SK-N-DZ (cell line): ENCODE results near the gene FOXG1. TPM values are rescaled to one million over a fixed set of nuclear protein-coding genes. Genes with fewer than 3 reads are reported as not detected.
A peak's percentile ranks its signal among the peaks of the same experiment; 100 is the strongest.

Experiments
- DNase-seq: peaks from one replicate; pipeline ENCODE4 v3.0.0-alpha.2; 2015; ENCODE audit warnings: low spot score
- polyA plus RNA-seq, 2 experiments: library from polyadenylated mRNA; depleted of rRNA; stranded (reverse); fragments of >200 nt; gene quantifications; 2 replicates each; pipeline ENCODE4 v1.2.3, GENCODE V29; 2014

FOXG1 gene
- polyA plus RNA-seq (2014; cell fraction: cytosol; rRNA removed): not detected in 2 replicates
- 0.07 and 0.14 TPM in 2 replicates for polyA plus RNA-seq (2014; cell fraction: nucleus; rRNA removed)

DNA sequence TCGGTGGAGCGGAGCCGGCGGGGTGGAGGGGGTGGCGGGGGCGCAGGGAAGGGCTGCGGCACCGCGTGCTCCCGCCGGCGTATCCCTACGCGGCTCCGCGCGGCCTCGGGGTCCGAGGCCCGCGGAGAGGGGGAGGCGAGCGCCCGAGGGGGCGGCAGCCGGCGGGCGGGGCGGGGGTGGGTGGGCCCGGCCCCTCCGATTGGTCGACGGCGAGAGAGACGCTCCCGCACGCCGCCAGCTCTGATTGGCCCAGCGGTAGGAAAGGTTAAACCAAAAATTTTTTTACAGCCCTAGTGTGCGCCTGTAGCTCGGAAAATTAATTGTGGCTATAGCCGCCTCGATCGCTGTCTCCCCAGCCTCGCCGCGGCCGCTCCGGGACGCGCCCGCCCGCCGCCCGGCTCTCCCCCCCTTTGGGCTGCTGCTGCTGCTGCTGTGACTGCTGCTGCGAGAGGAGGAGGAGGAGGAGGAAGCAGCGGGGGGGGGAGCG is at the start of gene FOXG1:
FOXG1 (plus strand) TSS at position 319 of the 487 bp plus-strand sequence. CDS start 493 bp downstream, outside the sequence.
- DNase-seq: peak; percentile 58

DNA sequence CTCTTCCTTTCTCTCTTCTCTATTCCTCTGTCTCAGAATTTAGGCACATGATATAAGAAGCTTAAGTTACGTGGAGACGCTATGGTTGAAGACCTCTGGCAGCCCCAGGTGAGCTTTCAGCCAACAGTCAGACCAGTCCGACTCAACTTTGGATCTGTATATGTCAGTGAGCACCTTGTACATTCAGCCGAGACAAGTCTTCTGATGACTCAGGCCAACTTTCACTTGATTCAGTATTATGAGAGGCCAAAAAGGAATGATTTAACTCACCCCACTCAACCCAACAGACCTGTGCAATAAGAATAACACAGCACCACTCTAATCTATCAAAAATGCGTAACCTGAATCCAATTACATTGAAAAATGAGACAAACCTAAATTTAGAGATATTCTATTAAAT is 47.5 kb upstream of the FOXG1 start:
- no peak for DNase-seq

DNA sequence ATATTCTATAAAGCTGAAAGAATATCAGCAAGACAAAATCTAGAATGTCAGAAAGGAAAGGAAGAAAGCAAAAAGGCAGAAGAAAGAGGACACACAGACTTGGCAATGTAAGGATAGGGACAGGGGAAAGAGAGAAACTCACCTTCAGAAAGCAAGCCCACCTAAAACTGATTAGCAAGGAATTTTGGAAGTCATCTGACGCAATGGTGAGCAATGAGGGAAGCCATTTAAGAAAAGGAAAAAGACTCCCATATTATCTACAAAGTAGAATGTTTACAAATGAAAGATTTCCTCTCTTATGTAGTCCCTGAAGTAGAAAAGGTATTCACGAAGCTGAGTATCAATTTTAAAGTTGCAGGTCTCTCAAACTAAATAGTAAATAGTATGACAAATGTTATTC is 35.2 kb upstream of the FOXG1 start:
- no peak for DNase-seq

DNA sequence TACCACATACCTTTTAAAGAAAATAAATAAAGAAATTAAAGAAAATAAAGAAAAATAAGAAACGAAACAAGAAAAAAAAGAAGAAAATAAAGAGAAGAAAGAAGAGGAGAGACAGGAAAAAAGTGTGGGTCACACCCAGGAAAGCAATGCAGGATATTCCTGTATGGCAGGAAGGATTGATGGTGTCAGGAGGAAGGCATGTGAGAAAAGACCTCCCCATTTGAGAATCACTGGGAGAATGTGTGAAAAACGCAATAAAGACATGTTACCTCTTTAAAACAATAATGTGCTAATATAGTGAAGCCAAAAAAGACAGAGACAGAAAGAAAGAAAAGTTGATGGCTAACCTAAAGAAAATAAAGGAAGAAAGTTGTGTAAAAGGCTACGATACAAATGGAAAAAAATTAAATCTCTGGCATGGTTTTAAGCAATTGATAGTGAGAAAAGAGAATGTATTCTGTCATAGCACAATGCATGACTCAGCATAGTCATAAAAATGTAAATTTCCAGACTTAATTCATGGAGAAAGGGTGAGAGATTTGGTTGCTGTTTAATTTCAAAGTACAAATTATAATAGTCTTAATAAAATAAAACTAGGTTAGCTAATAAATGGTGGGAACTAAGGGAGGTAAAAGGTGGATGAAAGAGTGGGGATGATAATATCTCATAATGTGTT is 24.3 kb upstream of the FOXG1 start:
- no peak for DNase-seq

DNA sequence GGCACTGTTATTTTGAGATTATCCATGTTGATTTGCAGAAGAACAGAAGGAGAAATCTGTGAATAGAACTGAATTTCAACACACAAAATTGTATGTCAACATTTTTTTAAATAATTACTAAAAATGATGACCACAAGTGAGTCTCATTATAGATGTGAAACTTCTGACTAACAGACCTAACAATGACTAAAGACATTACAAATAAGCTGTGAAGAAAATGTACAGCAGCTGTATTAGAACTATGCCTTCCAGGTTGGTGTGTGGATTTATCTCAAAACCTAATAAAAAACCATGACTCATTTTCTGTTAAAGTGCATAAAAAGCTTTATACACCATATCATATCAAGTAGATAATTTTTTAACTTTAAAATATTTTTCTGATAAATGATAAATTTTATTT is 22.5 kb upstream of the FOXG1 start:
- DNase-seq: no peak

DNA sequence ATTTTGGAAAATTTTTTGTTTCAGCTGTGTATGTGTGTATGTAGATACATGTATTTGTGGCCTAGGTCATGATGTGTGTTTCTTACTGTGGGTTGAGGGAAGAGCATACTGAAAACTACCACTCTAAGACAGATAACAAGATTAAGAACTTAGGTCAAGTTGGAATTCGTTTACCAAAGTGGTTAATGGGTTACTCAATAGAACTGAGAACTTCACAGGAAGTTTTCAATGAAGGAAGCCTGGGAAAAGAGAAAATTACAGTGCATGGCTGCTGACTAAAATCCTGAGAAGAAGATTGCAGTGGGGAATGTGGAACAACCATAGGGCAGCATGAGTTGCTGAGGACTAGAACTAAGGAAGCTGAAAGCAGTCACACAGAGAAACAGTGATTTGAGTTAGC is 21.4 kb upstream of the FOXG1 start:
- no peak for DNase-seq

DNA sequence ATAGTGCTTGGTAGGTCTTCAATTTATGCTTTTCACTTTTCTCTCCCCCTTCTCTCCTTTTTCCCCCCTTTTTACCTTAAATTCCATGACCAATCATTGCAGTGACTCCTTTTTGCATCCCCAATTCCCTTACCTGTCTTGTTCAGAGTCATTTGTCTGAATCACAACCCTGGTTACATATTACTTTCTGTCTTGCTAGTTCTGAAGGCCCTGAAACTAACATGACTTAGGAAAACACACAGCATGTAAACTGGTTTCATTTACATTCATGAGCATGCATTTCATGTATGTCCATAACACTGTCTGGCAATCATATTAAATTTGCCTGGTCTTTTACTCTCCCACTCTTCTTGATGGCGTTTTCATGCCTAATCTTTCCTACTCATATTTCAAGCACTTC is 20.3 kb upstream of the FOXG1 start:
- no peak for DNase-seq

DNA sequence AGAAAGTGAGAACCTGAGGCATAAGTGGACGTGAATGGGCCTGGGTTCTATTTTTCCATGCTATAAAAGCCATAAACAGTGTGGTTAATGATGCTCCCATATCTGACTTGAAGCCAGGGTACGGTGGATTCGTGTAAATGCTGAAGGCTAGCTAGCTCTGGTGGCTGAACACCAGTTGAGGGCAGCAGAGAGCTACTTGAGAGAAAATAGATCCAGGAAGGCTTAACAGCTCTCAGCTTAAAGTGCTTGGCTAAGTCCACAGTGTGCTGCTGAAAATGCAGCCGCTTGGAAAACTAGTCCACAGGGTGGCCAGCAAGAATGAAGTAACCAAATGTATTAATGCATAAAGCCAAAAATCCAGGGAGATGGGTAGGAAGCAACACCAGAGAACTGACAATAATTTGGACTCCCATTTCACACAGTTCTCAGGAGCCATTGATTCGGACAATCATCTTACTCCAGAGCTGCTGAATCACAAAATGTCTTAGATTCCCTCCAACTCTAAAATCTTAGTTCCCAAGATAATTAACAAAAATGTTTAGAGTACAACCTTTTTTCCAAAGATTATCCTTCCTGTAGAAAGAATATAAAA is 15.0 kb upstream of the FOXG1 start:
- DNase-seq: peak; percentile 57

DNA sequence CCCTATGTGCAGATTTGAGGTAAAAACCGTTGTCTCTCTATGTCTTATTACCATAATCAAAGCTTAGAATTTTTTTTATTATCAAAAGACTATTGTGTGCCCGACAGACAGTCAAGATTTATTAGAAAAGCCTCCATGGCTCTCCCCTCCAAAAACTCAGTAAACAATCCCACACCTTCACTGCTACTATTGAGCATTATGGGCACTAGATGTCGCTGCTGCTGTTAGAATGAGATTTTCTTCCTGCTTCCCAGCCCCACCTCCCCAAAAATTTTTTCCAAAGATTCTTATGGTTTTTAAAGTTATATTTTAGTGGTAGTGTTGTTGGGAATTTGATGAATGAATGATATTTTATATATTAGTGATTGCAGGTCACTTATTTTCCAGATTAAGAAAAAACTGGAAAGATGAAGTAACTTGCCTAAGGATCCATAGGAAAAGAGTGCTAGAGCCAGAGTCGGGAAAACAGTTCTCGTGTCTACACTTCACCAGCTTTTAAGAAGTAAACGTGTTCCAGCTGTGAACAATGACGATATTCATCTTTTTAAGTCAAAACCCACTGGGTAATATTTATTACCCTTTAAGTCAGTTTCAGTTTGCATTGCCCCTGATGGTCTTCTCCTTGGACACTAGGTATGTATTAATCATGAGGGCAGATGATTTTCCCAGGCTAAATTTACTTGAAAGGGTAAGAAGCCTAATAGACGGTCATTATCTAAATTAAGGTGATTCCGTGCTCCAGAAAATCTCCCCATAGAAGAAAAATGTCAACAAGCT is 12.2 kb upstream of the FOXG1 start:
- DNase-seq: peak; percentile 38

DNA sequence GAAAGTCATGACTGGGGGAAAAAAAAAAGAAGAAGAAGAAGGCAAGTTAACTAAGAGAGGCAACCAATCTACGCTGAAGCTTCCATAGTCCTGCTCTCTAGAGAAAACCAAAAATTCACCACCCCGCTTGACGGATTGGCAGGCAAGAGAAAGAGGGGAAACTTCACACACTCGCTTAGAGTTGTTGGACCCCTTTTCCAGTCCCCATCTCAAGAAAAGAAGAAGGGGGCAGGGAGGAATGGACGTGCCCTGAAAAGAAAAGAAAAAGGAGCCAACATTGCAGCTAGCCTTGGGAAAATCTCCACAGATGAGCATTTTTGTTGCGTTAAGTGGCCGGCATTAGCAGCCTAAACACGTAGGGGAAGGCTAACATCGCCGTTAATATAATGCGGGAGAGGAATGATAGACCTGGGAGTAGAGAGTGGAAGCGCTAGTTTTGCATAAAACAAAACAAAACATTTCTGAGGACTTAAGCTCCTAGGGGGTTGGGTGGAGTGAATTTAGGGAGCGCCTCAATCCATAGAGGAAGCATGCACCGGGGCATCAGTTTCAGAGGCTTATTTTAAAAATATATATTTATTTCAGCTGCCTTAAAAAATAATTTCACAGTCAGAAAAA is 11.3 kb upstream of the FOXG1 start:
- DNase-seq: no peak

DNA sequence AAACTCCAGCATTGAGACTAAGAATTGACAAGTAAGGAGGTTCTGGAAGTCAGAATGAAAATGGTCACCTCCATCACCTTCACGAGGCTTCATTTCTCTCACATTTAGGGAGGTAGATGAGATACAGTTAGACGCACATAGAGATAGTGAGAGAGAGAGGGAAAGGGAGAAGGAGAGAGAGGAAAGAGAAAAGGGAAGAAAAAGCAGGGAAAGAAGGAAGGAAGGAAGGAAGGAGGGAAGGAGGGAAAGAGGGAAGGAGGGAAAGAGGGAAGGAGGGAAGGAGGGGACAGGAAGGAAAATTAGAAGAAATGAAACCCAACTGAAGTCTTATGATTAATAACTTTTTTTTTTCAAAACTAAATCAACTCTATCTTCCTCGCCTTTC is 10.7 kb upstream of the FOXG1 start:
- DNase-seq: no peak

DNA sequence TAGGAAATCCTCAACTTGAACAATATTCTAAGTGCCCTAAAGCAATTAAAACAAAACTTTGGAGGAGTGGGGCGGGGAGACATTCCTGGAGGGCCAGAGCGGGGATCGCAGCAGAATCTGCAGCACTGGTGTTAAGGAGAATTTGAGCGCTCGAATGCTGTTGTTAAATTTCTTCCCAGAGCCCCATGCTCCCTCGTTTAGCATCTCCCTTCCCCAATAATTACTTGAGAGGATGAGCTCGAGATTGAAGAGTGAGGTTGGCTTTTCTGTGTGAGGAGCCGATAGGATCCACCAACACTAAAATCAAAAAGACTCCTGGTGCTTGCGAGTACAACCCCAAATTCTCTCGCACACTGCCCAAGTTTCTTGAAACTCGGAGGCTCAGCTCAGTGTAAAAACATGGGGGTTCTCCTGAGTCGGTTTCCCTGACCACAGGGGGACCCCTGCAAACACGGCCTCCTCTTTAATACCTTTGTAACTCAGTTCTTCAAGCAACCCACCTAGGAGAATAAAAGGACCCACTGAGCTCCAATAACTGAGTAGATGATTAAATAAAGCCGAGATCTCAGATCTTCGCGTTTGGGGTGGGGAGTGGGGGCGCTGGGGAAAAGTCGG is 10.2 kb upstream of the FOXG1 start:
- DNase-seq: no peak

DNA sequence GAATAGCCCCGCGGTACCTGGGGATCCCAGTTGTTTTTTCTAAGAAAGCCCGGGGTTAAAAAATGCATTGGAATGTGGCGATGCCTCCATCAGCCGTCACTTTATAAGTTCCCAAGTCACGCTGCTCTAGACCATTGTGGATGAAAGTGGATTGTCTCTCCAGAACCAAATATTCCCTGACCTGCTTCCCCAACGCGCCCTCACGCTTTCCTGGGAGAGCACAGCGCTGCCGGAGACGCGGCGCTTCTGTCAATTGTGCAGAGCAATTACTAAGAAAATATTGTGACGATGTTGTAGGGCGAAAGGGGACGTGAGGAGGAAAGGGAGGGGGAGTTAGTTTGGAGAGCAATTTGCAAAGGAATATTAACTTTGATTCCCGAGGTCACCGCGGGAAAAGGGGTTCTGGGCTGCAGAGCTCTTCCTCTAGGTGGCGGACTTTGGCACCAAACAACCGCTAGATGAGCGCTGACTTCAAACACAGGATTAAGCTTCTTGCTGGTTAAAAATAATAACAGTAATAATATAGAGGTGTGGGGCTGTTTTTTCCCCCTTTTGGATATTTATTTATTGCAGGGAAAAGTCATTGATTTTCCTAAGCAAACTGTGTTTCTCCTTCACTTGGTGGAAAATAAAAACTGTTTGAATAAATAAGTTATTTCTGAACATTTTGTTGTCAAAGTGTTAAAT is 9.6 kb upstream of the FOXG1 start:
- DNase-seq: peak; percentile 35

DNA sequence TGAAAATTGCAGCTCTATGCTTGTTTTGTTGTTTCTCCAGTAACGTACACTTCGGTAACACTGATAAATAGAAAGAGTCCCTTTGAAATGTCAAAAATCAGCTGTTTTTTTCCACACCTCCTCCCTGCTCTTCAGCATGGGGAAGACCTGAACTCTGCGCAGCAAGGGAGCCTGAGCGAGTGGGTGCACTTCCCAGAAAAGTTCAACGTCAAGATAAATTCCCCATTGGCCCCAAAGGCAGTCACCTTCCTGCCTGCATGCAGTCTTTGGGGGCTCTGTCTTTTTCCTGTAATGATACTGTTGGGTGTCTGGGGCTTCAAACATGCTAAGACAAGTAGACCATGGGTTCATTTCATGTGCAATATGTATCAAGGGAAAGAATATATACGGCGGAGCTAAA is 8.8 kb upstream of the FOXG1 start:
- no peak for DNase-seq

DNA sequence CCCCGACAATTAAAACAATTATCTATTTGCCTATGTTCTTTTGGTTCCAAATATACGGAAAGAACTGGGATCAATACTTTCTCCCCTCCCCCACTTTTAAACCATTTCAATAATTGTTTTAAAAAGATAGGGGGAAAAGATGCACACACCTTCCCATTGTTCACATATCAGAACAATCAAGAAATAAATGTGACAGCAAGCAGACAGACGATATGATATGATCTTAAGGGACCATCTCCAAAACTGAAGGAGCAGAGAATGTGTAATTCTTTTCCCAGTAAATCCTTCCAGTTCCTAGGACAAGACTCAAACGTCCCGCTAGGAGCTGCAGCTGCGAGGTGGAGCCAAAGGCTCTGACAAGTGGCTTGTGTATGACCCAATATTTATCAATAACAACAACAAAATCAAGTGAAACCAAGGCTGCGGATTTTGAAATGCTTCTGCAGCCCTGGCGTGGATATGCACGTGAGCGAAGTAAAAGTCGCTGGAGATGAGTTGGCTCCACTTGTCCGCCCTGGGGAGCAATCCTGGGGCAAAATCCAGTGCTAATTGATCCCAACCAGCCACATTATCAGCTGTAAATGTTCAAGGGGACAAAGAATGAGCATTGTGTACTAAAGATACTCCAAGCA is 8.2 kb upstream of the FOXG1 start:
- no peak for DNase-seq

DNA sequence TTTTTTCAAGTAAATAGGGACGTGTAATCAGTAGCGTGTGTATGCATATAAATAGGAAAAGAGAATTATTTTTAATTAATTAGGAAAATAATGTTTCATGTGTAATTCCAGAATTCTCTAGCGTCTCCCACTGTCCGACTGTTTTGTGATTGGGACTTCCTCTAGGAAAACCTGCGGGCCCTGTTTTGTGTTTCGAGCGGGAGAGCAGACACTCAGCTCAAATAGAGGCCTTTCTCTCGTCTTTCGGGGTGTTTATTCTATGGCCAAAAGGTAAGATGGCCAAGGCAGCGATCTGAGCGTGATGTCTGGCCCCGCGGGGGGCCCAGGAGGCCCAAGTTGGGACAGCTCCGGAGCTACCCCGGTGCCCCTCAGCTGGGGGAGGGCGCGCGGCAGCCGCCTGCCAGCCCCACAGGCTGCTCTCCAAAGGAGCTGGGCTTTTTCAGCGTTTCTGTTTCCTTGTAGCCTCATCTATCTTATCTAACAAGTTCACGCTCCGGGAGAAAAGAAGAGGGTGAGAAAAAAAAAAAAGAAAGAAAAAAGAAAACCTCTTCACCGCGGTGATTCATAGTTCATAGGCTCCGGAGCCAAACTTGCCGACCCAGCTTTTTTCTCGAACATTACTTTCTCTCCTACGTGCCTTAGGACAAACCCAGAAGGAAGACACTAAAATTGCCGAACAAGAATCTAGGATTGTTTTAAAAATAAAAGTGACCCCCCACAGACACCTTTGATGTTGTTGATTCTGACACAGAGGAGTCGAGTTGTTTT is 7.5 kb upstream of the FOXG1 start:
- DNase-seq: no peak

DNA sequence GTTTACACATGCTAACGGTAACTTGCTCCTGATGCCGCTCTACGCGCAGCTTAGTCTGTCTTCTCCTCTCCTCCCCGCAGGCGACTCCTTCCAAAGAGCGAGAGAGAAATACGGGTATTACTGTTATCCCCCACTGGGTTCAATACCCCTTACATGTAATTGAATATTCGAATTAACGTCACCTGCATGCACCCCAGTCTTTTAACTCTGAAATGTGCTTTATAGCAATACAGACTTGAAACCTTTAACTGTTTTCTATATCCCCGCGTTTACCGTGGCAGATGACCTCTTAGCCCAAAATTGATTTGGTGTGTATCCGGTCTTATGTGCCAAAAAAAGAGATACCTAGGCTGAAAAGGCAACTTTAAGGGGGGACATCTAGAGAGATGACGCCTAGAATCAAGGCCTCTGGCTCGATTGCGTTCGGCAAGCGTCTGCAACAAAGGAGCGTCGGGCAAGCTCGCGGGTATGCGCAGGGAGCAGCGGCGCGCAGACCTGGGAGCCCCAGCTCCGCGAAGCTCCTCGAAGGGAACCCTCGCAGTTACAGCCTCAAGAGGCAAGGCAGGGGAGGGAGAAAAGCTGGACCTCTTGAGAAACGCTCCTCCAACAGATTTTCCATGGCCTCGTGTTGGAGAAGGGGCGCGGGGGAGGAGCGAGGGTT is 6.8 kb upstream of the FOXG1 start:
- DNase-seq: no peak

DNA sequence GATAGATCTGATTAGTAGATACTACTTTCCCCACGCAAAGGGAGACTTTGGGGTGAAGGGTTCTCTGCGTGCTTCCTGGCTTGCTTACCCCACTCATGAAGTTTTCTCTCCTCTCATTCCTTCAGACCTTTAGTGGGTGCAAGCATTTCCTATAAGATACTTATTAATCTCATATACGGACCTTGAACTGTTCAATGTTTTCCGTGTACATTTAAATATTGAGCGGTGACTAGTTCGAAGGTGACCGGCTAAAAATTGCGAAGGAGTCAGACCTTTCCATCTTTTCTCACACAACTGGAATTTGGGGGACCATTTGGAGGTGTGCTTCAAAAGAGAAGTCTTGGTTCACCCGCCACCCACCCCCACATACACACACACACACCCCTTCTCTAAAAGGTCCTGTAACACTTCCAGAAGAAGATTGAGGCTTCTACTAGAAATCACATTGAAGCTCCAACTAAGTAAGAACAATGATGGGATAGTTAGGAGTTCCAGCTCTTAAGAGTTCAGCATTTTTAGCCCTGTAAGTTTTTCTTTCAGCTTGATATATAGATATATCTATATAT is 6.1 kb upstream of the FOXG1 start:
- DNase-seq: no peak
